GM23338 (cell line): ENCODE results near the gene LRRC39. TPM values are rescaled to one million over a fixed set of nuclear protein-coding genes. Genes with fewer than 3 reads are reported as not detected.

Experiments
- CREB1 ChIP-seq: fragments of 250-450 bp; sonication (Bioruptor Pico); IDR thresholded peaks from 2 replicates; pipeline ENCODE4 v1.5.0; 2020; ENCODE audit warnings: low read depth, mild to moderate bottlenecking, moderate library complexity
- EZH2 ChIP-seq: fragments of 200-600 bp; sonication (generic); IDR thresholded peaks from one replicate; pipeline ENCODE4 v1.8.0; 2017; ENCODE audit warnings: antibody characterized with exemption, mild to moderate bottlenecking, low read depth; ENCODE audit not compliant: unreplicated experiment
- JUNB ChIP-seq: IDR thresholded peaks from one replicate; pipeline ENCODE4 v1.6.1; 2016; ENCODE audit warnings: antibody characterized with exemption; ENCODE audit not compliant: unreplicated experiment
- NANOG ChIP-seq: IDR thresholded peaks from 2 replicates; pipeline ENCODE4 v1.6.1; 2016; ENCODE audit warnings: antibody characterized with exemption, borderline replicate concordance
- POLR2AphosphoS5 ChIP-seq: IDR thresholded peaks from 2 replicates; pipeline ENCODE4 v1.6.1; 2016; ENCODE audit warnings: antibody characterized with exemption, low read depth
- REST ChIP-seq: IDR thresholded peaks from one replicate; pipeline ENCODE4 v1.6.1; 2018; ENCODE audit warnings: antibody characterized with exemption; ENCODE audit not compliant: unreplicated experiment
- STAT1 ChIP-seq: IDR thresholded peaks from one replicate; pipeline ENCODE4 v1.6.1; 2016; ENCODE audit warnings: antibody characterized with exemption; ENCODE audit not compliant: unreplicated experiment
- ZNF114 ChIP-seq: fragments of 250-450 bp; sonication (Bioruptor Pico); IDR thresholded peaks from 2 replicates; pipeline ENCODE4 v1.5.0; 2020; ENCODE audit warnings: mild to moderate bottlenecking, moderate library complexity
- ZNF462 ChIP-seq: fragments of 250-450 bp; sonication (Bioruptor Pico); IDR thresholded peaks from 2 replicates; pipeline ENCODE4 v1.5.0; 2020; ENCODE audit warnings: mild to moderate bottlenecking, moderate library complexity
- polyA plus RNA-seq: library from polyadenylated mRNA; unstranded; fragments of >200 nt; fragmentation: Nextera tagmentation; extraction: Ambion mirVana; gene quantifications from 2 replicates; pipeline ENCODE4 v1.2.1, GENCODE V29; 2016
- total RNA-seq: library from RNA; depleted of rRNA; stranded (reverse); fragments of >200 nt; shearing (Covaris generic); gene quantifications from 2 replicates; pipeline ENCODE4 v1.2.3, GENCODE V29; 2014

LRRC39 gene
- total and polyA plus RNA-seq, 2 experiments from 2014 or later, result 0.48 to 0.87 TPM

- TF ChIP-seq REST, result no peak
- no peak for TF ChIP-seq ZNF114 (CRISPR knock-in tag)
- TF ChIP-seq ZNF462, result no peak
- TF ChIP-seq POLR2AphosphoS5, result no peak
- no peak for TF ChIP-seq JUNB
- no peak for TF ChIP-seq CREB1
- no peak for TF ChIP-seq NANOG
- no peak for TF ChIP-seq EZH2
- no peak for TF ChIP-seq STAT1
Observed at GRCh38 chr1:100219883-100220282, 41.8 kb upstream of the LRRC39 start (continued).
